ENCODE measurements around the gene JHY. TPM values are rescaled to one million over a fixed set of nuclear protein-coding genes. Genes with fewer than 3 reads are reported as not detected.

The JHY gene
- total RNA-seq, 1 experiment from 2014 or later: 0.79 TPM

DNA sequence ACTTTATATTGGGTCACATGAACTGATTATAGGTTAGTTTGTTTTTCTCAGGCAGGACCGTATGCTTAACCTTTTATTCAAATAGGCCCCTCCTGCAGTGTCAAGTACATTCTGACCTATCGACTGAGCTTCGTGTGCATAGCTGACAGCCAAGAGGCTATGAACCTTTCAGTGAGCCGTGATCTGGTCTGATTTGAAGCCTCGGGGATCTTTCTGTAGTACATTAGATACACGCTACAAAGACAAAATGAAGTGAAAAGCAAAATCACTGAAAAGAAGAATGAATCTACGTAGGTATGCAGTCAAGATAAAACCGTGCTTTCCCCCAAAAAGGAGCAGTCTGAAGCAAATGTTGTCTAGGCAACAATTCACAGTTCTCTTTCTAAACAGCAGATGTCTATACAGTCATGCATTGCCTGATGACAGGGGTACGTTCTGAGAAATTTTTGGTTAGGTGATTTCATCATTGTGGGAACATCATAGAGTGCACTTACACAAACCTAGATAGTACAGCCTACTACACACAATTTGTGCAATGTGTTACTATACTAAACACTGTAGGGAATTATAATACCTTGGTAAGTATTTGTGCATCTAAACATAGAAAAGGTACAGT lies 18.1 kb downstream of the JHY start:
- TF ChIP-seq, protein P1, sequence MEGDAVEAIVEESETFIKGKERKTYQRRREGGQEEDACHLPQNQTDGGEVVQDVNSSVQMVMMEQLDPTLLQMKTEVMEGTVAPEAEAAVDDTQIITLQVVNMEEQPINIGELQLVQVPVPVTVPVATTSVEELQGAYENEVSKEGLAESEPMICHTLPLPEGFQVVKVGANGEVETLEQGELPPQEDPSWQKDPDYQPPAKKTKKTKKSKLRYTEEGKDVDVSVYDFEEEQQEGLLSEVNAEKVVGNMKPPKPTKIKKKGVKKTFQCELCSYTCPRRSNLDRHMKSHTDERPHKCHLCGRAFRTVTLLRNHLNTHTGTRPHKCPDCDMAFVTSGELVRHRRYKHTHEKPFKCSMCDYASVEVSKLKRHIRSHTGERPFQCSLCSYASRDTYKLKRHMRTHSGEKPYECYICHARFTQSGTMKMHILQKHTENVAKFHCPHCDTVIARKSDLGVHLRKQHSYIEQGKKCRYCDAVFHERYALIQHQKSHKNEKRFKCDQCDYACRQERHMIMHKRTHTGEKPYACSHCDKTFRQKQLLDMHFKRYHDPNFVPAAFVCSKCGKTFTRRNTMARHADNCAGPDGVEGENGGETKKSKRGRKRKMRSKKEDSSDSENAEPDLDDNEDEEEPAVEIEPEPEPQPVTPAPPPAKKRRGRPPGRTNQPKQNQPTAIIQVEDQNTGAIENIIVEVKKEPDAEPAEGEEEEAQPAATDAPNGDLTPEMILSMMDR (conservative IDR thresholded peaks at IDR 0.05): no peak
- H3K14ac ChIP-seq (ENCODE audit: insufficient read depth, low read length): no peak overlapping the region
- no peak overlapping the region for H3K18ac ChIP-seq (ENCODE audit: insufficient read length, low read depth, low read length)
- H3K9ac ChIP-seq (ENCODE audit: extremely low read depth, insufficient read length, low read length): no peak overlapping the region
- no peak overlapping the region for H3K4me2 ChIP-seq (ENCODE audit: insufficient read depth, insufficient read length, low read length)
- H2BK12ac ChIP-seq (ENCODE audit: insufficient read length, low read depth, low read length): no peak overlapping the region
- H4K8ac ChIP-seq (replicated peaks; ENCODE audit: insufficient read length, low read depth, low read length): no peak overlapping the region
- no peak overlapping the region for H3K4me3 Mint-ChIP-seq
- H2AFZ ChIP-seq (ENCODE audit: low read length): no peak overlapping the region
- DNase-seq: no peak
- no CpG with 5 or more reads among the region's 9 CpGs for WGBS (ENCODE audit: extremely low coverage, insufficient read length, low lambda C conversion rate)
- no peak overlapping the region for H3K4ac ChIP-seq (ENCODE audit: low read depth, low read length)
- H3K9me3 Mint-ChIP-seq: no peaks in the 10 kb centered on the region
- H2BK20ac ChIP-seq (ENCODE audit: low read depth, low read length, poor library complexity, severe bottlenecking): no peak overlapping the region
- no peak overlapping the region for H2BK5ac ChIP-seq (ENCODE audit: insufficient read length, low read length)
- no peak overlapping the region for H3K27ac ChIP-seq (ENCODE audit: insufficient read length, low read depth, low read length)
- H3T11ph ChIP-seq (ENCODE audit: low read length): no peak overlapping the region
- H4K91ac ChIP-seq (ENCODE audit: insufficient read length, low read depth, low read length): no peak overlapping the region
- no peaks in the 10 kb centered on the region for H3K4me1 ChIP-seq (ENCODE audit: insufficient read depth, low read length)
- no peak overlapping the region for H3K27ac Mint-ChIP-seq
- H3K23ac ChIP-seq (ENCODE audit: insufficient read length, low read depth, low read length): no peak overlapping the region
- H4K5ac ChIP-seq (ENCODE audit: insufficient read length, low read depth, low read length): no peak overlapping the region
- no peaks in the 10 kb centered on the region for H3K23me2 ChIP-seq (ENCODE audit: insufficient read length, low read depth, low read length, poor library complexity, severe bottlenecking)
- H3K36me3 Mint-ChIP-seq (ENCODE audit: insufficient read depth in 1 of 3, low read depth in 3 of 3): no peaks in the 10 kb centered on the region
- peaks cover 2 to 6% of the 10 kb centered on the region in 2 experiments; a peak in 3 of 4 replicates for H3K4me1 Mint-ChIP-seq
- no peaks in the 10 kb centered on the region for H4K20me1 ChIP-seq (ENCODE audit: control insufficient read depth, insufficient read depth, insufficient read length)
- no peak overlapping the region for H2BK120ac ChIP-seq (ENCODE audit: low read depth, low read length, poor library complexity, severe bottlenecking)
- no peaks in the 10 kb centered on the region for H3K27me3 ChIP-seq (ENCODE audit: insufficient read depth, low read length)
- H3K79me2 ChIP-seq (ENCODE audit: insufficient read depth, low read length): no peaks in the 10 kb centered on the region
- H2AK5ac ChIP-seq (ENCODE audit: insufficient read length, low read length): no peak overlapping the region
- H3K56ac ChIP-seq (ENCODE audit: insufficient read length, low read depth, low read length): no peak overlapping the region
- no peak overlapping the region for H2BK15ac ChIP-seq (ENCODE audit: low read depth, low read length)
- H3K79me1 ChIP-seq (ENCODE audit: insufficient read depth, low read depth, low read length, poor library complexity, severe bottlenecking): no peaks in the 10 kb centered on the region
- H3K27me3 Mint-ChIP-seq (ENCODE audit: low read depth): peaks cover 4% of the 10 kb centered on the region; the same call in 1 of the 2 replicates
- H3K9me3 ChIP-seq (ENCODE audit: control insufficient read depth, low read depth, low read length): no peaks in the 10 kb centered on the region
